Activated naive CD8-positive, alpha-beta T cell treated with anti-CD3 and anti-CD28 coated beads, Interleukin-2, amount 50 U/mL, for 24 hours (primary cell): ENCODE results near the gene EVPL.
"Not testable (repeated sequence)": the region's sequence is repeated elsewhere in the genome, so short reads cannot be mapped to it uniquely, and the experiment has no call there.

Experiments
- ATAC-seq: fragments of 150-1000 bp; cut with Tn5 transposase; one replicate; pipeline ENCODE4 v1.10.0; 2021
- DNase-seq: peaks from one replicate; pipeline ENCODE4 v3.0.0; 2021
- H3K27ac Mint-ChIP-seq: one replicate; pipeline ENCODE4 v1.8.0; 2021; ENCODE audit warnings: mild to moderate bottlenecking, mixed read lengths
- H3K27me3 Mint-ChIP-seq: one replicate; pipeline ENCODE4 v1.8.0; 2021; ENCODE audit warnings: mixed read lengths
- H3K36me3 Mint-ChIP-seq: one replicate; pipeline ENCODE4 v1.8.0; 2021; ENCODE audit warnings: low read depth, mixed read lengths
- H3K4me1 Mint-ChIP-seq: one replicate; pipeline ENCODE4 v1.8.0; 2021; ENCODE audit warnings: mixed read lengths
- H3K4me3 Mint-ChIP-seq: one replicate; pipeline ENCODE4 v1.8.0; 2021; ENCODE audit warnings: mild to moderate bottlenecking, moderate library complexity, mixed read lengths
- H3K9me3 Mint-ChIP-seq: one replicate; pipeline ENCODE4 v1.8.0; 2021; ENCODE audit warnings: mixed read lengths

The EVPL gene

DNA sequence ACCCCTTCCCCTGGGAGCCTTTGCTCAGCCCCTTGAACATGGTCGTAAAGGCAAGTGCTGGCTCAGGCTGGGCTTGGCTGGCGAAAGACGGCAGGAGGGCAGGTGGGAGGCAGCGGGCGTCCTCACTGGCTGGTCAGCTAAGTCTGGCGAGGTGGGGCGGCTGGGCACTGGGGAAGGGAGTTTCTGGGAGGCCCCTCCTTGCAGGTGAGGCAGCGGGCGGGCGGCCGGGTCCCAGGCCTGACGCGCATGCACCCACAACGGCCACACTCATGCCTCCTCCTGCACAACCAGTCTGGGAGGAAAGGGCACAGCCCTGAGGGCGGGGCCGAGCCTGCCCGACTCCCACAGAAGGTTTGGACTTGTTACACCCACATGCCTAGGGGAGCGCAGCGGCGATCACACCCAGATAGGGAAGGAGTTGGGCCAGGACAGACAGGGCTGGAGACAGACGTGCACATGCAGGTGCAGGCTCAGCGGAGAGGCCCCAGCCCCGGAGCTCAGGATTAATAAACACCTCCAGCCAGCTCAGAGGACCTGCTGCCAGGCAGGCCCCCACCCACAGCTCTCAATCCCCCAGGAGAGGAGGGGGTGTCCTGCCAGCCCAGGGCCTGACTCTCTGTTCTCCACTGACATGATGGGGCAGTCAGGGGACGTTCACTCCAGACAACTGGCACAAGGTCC is at the start of gene EVPL:
EVPL (minus strand) TSS at position 148 of the 681 bp plus-strand sequence; CDS start at position 40, 108 bp downstream.
- Mint-ChIP-seq H3K36me3 (no peaks in the 10 kb centered on the region), H3K27ac (no peak within 1 kb of the TSS), H3K4me3 (no peak within 1 kb of the TSS), H3K9me3 (no peaks in the 10 kb centered on the region), H3K4me1 (peaks cover 13% of the 10 kb centered on the region), H3K27me3 (no peaks in the 10 kb centered on the region)
- DNase-seq, result no peak
- ATAC-seq, result no peak

DNA sequence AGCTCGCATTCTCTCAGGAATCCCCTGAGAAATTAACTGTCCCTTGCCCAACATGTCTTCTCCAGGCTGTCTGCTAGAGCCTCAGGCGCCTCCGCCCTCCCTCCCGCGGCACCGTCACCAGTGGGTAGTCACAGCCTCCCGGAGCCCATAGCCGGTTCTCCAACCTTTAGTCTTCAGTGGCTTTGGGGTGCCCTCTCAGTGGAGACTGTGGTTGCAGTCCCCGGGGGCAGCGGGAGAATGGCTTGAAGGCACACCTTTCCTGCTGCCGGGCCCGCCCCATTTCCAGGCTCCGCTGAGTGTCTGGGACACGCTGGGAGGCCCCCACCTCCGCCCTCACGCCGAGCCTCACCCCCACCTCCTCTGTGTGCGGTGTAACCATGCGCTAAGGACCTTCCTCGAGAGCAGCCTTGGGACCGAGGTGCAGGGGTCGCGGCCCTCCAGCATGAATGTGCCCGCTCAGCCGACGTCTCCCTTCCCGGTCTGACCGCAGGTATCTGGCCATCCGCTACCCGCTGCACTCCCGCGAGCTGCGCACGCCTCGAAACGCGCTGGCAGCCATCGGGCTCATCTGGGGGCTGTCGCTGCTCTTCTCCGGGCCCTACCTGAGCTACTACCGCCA is 49.1 kb upstream of the EVPL start:
- Mint-ChIP-seq H3K9me3 (no peaks in the 10 kb centered on the region), H3K36me3 (peaks cover 3% of the 10 kb centered on the region), H3K4me3 (peak overlapping the region; percentile 67), H3K4me1 (peaks cover 42% of the 10 kb centered on the region), H3K27me3 (peaks cover 54% of the 10 kb centered on the region), H3K27ac (no peak overlapping the region)
- ATAC-seq (no peak), DNase-seq (no peak)

- Mint-ChIP-seq H3K9me3 (no peaks in the 10 kb centered on the region), H3K4me1 (peaks cover 48% of the 10 kb centered on the region), H3K36me3 (peaks cover 3% of the 10 kb centered on the region), H3K27me3 (peaks cover 54% of the 10 kb centered on the region), H3K4me3 (peak overlapping the region; percentile 53), H3K27ac (no peak overlapping the region)
- DNase-seq (peak; percentile 16), ATAC-seq (no peak)
Observed at GRCh38 chr17:76075364-76076145, 48.4 kb upstream of the EVPL start.

GRCh38 chr17:76074390-76075363 is 47.6 kb upstream of the EVPL start, which contains the start of gene GALR2:
Gene GALR2 (plus strand): TSS chr17:76074781. CDS start chr17:76074884, 103 bp downstream.
- H3K9me3 Mint-ChIP-seq, result no peaks in the 10 kb centered on the region
- H3K36me3 Mint-ChIP-seq, result peaks cover 10% of the 10 kb centered on the region
- DNase-seq (no peak), ATAC-seq (no peak)
- H3K4me3 Mint-ChIP-seq, result peak within 1 kb of the TSS; percentile 53
- H3K27ac Mint-ChIP-seq, result no peak within 1 kb of the TSS
- peaks cover 55% of the 10 kb centered on the region for H3K4me1 Mint-ChIP-seq
- H3K27me3 Mint-ChIP-seq, result peaks cover 54% of the 10 kb centered on the region

- H3K9me3 Mint-ChIP-seq, result no peaks in the 10 kb centered on the region
- H3K4me1 Mint-ChIP-seq, result peaks cover 48% of the 10 kb centered on the region
- peak; percentile 85 for DNase-seq
Observed at GRCh38 chr17:76072148-76072858, 45.2 kb upstream of the EVPL start, which contains the start of gene SRP68. Gene SRP68 (minus strand): TSS chr17:76072517. CDS start chr17:76072491, 26 bp downstream.

DNA sequence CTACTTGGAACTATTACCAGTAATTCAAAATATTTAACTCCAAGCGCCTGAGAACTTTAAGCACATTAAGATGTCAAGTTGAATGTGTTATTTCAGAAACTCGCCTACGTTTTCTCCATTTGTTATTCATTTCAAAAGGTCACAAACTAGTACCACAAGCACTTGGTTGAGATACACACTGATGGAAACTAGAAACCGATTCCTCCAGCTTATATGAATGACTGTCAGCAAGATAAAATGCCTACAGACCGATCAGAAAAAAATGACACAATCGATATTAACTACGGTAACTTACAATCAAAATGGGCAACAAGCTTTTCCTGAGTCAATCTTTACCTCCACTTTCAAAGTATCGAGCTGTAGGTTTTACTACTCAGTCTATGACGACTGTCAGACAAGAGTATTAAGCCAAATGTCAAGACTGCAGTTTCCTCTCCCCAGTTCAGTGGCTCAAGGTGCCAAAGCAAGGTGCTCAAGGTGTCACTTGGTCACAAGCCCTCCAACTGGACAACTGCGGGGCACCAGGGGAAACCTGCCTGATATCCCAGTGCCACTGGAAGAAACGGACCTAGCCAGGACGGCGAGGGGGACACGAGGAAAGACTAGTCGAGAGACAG is 44.5 kb upstream of the EVPL start:
- DNase-seq (peak; percentile 46), ATAC-seq (peak; percentile 72)
- Mint-ChIP-seq H3K36me3 (peaks cover 26% of the 10 kb centered on the region), H3K27me3 (peaks cover 27% of the 10 kb centered on the region), H3K9me3 (no peaks in the 10 kb centered on the region), H3K4me1 (peaks cover 44% of the 10 kb centered on the region), H3K27ac (peak overlapping the region; percentile 98), H3K4me3 (peak overlapping the region; percentile 91)

More at GRCh38 chr17:76072148-76072858, 45.2 kb upstream of the EVPL start, which contains the start of gene SRP68:
- peak; percentile 89 for ATAC-seq
- Mint-ChIP-seq H3K36me3 (peaks cover 20% of the 10 kb centered on the region), H3K4me3 (peak within 1 kb of the TSS; percentile 91), H3K27ac (peak within 1 kb of the TSS; percentile 98), H3K27me3 (peaks cover 34% of the 10 kb centered on the region)

DNA sequence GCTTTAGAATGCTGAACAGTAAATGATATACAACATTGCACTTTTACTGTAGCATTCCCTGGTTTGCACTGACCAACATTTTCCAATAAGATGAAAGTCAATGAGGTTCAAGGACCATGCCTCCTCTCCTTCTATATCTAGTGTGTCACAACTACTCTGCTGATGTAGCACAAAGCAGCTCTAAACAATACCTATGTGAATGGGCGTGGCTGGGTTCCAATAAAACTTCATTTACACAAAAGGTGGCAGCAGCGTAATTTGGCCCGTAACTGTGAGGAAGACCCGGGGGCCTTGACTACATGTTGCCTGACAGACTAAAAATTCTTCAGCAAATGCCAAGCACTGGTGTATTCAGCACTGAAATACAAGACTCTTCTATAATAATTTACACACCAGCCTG is 38.7 kb upstream of the EVPL start:
- Mint-ChIP-seq H3K27me3 (no peaks in the 10 kb centered on the region), H3K36me3 (peaks cover 63% of the 10 kb centered on the region), H3K9me3 (no peaks in the 10 kb centered on the region), H3K27ac (peak overlapping the region; percentile 52), H3K4me3 (no peak overlapping the region), H3K4me1 (peaks cover 32% of the 10 kb centered on the region)
- ATAC-seq, result no peak
- DNase-seq, result no peak

DNA sequence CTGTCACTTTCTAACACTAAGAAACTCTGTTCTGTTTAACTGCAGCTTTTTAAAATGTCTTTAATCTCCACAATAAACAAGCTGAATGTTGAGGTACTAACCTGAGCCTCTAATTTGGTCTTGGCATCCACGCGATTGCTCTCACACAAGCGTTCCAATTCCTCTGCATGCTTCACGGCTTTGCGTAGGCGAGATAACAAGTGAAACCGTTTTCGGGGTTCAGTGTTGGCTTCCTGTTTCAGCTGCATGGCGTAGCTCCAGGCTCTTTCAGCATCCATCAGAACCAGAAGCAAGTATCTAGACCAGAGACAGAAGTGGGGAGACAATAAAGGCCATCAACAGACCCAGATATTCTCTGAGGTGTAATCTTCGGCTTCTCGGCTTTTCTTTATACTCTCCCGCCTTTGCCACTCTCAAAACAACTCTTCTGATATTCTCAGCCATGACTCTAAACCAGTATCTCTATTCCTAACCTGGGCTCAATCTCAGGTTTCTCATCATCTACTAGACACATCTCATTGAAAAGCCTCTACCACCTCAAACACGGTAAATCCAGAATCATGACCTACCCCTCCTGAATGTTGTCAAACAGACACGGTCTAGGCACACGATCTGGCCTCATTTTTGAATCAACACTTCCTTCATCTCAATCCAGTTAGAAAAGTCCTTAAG is 36.9 kb upstream of the EVPL start:
- H3K36me3 Mint-ChIP-seq, result peaks cover 66% of the 10 kb centered on the region
- peak overlapping the region; percentile 36 for H3K27ac Mint-ChIP-seq
- ATAC-seq, result peak; percentile 52
- H3K9me3 Mint-ChIP-seq, result no peaks in the 10 kb centered on the region
- peak; percentile 19 for DNase-seq
- H3K27me3 Mint-ChIP-seq, result no peaks in the 10 kb centered on the region
- no peak overlapping the region for H3K4me3 Mint-ChIP-seq
- peaks cover 22% of the 10 kb centered on the region for H3K4me1 Mint-ChIP-seq

DNA sequence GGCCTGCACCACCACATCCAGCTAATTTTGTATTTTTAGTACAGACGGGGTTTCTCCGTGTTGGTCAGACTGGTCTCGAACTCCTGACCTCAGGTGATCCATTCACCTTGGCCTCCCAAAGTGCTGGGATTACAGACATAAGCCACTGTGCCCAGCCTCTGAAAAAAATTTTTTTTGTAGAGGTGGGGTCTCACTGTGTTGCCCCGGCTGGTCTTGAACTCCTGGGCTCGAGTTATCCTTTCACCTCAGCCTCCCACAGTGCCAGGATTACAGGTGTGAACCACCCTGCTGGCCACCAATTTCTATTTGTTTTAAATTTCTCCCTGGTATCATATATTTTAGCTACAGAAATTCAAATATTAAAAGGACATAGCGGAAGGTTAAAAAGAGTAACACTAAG is 31.2 kb upstream of the EVPL start:
- Mint-ChIP-seq H3K36me3 (peaks cover 58% of the 10 kb centered on the region), H3K4me1 (peaks cover 15% of the 10 kb centered on the region)
- not testable (repeated sequence) for H3K9me3 Mint-ChIP-seq, H3K27ac Mint-ChIP-seq, H3K27me3 Mint-ChIP-seq, DNase-seq, ATAC-seq, H3K4me3 Mint-ChIP-seq

GRCh38 chr17:76056882-76057281 is 29.8 kb upstream of the EVPL start:
- H3K9me3 Mint-ChIP-seq, result no peaks in the 10 kb centered on the region
- ATAC-seq (no peak), DNase-seq (no peak)
- no peaks in the 10 kb centered on the region for H3K27me3 Mint-ChIP-seq
- H3K4me1 Mint-ChIP-seq, result peaks cover 16% of the 10 kb centered on the region
- no peak overlapping the region for H3K27ac Mint-ChIP-seq
- H3K4me3 Mint-ChIP-seq, result no peak overlapping the region
- peaks cover 52% of the 10 kb centered on the region for H3K36me3 Mint-ChIP-seq

DNA sequence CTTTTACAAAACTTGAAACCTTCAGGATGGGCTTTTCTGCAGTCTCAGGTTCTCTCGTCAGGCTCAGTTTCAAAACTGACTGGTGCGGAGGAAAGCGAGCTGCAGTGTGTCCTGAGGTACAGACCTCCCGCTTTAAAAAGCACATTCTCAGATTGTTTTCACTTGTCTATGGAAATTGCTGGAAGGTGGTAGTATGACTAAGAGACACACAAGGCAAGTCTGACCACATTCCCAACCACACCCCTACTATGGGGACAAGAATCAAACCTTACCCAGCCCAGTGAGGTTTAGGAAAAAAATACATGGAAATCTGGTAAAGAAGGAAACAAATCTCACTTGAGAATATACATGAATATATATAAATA is 27.0 kb upstream of the EVPL start:
- H3K27ac Mint-ChIP-seq, result peak overlapping the region; percentile 25
- H3K36me3 Mint-ChIP-seq, result peaks cover 52% of the 10 kb centered on the region
- peaks cover 28% of the 10 kb centered on the region for H3K4me1 Mint-ChIP-seq
- ATAC-seq, result no peak
- DNase-seq, result no peak
- no peak overlapping the region for H3K4me3 Mint-ChIP-seq
- H3K27me3 Mint-ChIP-seq, result no peaks in the 10 kb centered on the region
- H3K9me3 Mint-ChIP-seq, result no peaks in the 10 kb centered on the region

DNA sequence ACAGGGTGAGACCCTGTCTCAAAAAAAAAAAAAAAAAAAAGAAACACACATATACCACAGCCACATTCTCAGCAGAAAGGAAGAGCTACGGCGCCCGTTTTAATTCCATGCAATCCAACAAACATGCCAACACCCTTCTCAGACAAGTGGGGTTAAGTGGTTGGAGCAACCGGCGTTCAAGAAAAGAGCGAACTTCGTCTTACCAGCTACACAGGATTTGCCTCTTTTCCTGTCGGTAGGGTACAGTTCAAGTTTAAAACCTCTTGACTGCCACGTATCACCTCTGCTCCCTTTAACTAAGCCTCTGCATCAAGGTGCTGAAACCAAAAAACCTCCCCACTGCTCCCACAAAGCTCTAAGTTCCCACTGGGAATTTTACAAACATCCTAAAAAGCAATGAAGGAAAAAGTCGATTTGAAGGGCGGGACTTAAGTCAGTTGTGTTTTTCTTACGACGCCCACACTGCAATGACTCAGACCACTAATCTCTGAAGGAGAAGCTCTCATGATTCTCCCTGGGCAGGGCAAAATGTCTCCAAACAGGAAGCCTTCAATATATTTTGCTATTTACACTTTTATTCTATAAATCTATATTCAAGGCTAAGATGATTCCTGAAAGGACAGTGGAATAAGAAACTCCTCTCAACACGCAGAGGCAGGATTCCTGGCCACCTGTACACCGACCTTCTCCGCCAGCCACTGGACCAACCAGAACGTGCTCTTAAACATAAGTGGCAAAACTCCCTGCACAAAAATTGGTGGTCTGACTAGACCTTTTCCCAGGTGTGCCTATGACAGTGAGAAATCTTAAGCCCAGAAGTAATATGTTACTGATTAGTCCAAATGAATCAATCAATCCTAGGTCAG is 26.4 kb upstream of the EVPL start:
- Mint-ChIP-seq H3K27ac (peak overlapping the region; percentile 25), H3K27me3 (no peaks in the 10 kb centered on the region), H3K36me3 (peaks cover 52% of the 10 kb centered on the region)

More for the DNA sequence above, 26.4 kb upstream of the EVPL start:
- H3K4me1 Mint-ChIP-seq, result peaks cover 29% of the 10 kb centered on the region
- H3K4me3 Mint-ChIP-seq, result no peak overlapping the region
- ATAC-seq (peak; percentile 50), DNase-seq (no peak)
- H3K9me3 Mint-ChIP-seq, result no peaks in the 10 kb centered on the region
